ENCODE data around the gene SPINK5. TPM values are rescaled to one million over a fixed set of nuclear protein-coding genes. Genes with fewer than 3 reads are reported as not detected.

SPINK5 gene
- total and polyA plus RNA-seq, 4 donors = 0.10 to 0.42 TPM; not detected in 2

DNA sequence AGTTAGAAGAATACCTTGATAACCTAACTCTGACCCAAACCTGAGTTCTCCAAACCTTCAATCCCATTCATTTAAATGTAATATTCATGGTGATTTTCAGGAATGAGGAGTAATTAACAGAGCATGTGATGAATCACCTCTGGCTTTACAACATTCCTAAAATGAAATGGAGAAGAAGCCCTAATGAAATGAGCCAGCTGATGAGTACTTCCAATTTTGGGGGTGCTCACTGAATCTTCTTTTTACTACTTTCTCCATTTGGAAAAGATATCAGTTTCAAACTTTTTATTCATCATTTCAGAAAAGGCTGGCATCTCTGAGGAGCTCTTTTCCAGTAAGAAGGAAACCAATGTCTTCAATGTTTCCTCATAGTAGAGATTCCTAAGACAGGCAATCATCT, 2.9 kb upstream of the SPINK5 start:
- Histone ChIP-seq H3K27ac (ENCODE audit: low read depth in 1 of 2, low read length in 2 of 2) (no peak overlapping the region), H3K4me3 (ENCODE audit: low read depth in 1 of 3, low read length in 3 of 3) (no peak overlapping the region), H3K9me3 (ENCODE audit: control insufficient read depth in 4 of 4, low read length in 3 of 4) (peaks cover under 1 to 4% (median 3%) of the 10 kb centered on the region in 4 donors), H3K9ac (ENCODE audit: low read depth in 1 of 2, low read length in 2 of 2) (no peak overlapping the region), H3K36me3 (ENCODE audit: control insufficient read depth in 4 of 4, insufficient read depth in 3 of 4, low read depth in 1 of 4, low read length in 3 of 4) (no peaks in the 10 kb centered on the region), H3K27me3 (ENCODE audit: control insufficient read depth in 4 of 4, insufficient read depth in 4 of 4, low read length in 3 of 4) (no peaks in the 10 kb centered on the region), H3K4me1 (ENCODE audit: control insufficient read depth in 4 of 4, insufficient read depth in 4 of 4, low read length in 3 of 4) (no peaks in the 10 kb centered on the region)
- no peak for DNase-seq (ENCODE audit: low spot score)
- TF ChIP-seq, protein P1, sequence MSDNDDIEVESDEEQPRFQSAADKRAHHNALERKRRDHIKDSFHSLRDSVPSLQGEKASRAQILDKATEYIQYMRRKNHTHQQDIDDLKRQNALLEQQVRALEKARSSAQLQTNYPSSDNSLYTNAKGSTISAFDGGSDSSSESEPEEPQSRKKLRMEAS (IDR thresholded peaks at IDR 0.05) = no peak
- no peak for TF ChIP-seq HNF4A (conservative IDR thresholded peaks at IDR 0.05)

DNA sequence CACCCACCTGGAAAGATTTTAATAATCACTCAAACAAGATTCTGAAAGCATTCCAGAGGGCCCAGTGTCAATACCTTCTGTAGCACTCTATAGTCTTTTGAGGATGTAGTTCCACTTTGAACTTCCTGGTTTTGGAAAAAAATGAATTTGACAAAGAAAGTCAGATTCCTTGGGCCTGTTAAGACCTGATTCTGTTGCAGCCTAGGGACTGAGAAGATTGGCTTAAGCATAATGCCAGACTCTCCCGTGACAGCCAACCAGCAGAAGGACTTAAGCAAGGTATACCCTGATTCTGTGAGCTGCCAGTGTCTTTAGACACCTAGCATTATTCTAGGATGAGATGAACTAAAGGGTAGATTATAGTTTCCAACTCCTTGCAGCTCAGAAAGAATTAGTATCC, 6.8 kb downstream of the SPINK5 start:
- no peak for DNase-seq (ENCODE audit: low spot score)
- Histone ChIP-seq H3K36me3 (ENCODE audit: control insufficient read depth in 4 of 4, insufficient read depth in 3 of 4, low read depth in 1 of 4, low read length in 3 of 4) (no peaks in the 10 kb centered on the region), H3K9me3 (ENCODE audit: control insufficient read depth in 4 of 4, low read length in 3 of 4) (no peaks in the 10 kb centered on the region), H3K4me1 (ENCODE audit: control insufficient read depth in 4 of 4, insufficient read depth in 4 of 4, low read length in 3 of 4) (no peaks in the 10 kb centered on the region), H3K27ac (ENCODE audit: low read depth in 1 of 2, low read length in 2 of 2) (no peak overlapping the region), H3K27me3 (ENCODE audit: control insufficient read depth in 4 of 4, insufficient read depth in 4 of 4, low read length in 3 of 4) (no peaks in the 10 kb centered on the region), H3K9ac (ENCODE audit: low read depth in 1 of 2, low read length in 2 of 2) (no peak overlapping the region), H3K4me3 (ENCODE audit: low read depth in 1 of 3, low read length in 3 of 3) (no peak overlapping the region)
- TF ChIP-seq, protein P2, sequence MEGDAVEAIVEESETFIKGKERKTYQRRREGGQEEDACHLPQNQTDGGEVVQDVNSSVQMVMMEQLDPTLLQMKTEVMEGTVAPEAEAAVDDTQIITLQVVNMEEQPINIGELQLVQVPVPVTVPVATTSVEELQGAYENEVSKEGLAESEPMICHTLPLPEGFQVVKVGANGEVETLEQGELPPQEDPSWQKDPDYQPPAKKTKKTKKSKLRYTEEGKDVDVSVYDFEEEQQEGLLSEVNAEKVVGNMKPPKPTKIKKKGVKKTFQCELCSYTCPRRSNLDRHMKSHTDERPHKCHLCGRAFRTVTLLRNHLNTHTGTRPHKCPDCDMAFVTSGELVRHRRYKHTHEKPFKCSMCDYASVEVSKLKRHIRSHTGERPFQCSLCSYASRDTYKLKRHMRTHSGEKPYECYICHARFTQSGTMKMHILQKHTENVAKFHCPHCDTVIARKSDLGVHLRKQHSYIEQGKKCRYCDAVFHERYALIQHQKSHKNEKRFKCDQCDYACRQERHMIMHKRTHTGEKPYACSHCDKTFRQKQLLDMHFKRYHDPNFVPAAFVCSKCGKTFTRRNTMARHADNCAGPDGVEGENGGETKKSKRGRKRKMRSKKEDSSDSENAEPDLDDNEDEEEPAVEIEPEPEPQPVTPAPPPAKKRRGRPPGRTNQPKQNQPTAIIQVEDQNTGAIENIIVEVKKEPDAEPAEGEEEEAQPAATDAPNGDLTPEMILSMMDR (IDR thresholded peaks at IDR 0.05; ENCODE audit: low read depth, low read length, missing input control) = no peak
- no peak for TF ChIP-seq FOXA2 (IDR thresholded peaks at IDR 0.05)
- TF ChIP-seq, protein P3, sequence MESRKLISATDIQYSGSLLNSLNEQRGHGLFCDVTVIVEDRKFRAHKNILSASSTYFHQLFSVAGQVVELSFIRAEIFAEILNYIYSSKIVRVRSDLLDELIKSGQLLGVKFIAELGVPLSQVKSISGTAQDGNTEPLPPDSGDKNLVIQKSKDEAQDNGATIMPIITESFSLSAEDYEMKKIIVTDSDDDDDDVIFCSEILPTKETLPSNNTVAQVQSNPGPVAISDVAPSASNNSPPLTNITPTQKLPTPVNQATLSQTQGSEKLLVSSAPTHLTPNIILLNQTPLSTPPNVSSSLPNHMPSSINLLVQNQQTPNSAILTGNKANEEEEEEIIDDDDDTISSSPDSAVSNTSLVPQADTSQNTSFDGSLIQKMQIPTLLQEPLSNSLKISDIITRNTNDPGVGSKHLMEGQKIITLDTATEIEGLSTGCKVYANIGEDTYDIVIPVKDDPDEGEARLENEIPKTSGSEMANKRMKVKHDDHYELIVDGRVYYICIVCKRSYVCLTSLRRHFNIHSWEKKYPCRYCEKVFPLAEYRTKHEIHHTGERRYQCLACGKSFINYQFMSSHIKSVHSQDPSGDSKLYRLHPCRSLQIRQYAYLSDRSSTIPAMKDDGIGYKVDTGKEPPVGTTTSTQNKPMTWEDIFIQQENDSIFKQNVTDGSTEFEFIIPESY (IDR thresholded peaks at IDR 0.05) = no peak
- TF ChIP-seq GABPA (IDR thresholded peaks at IDR 0.05 in 1 of 2, conservative IDR thresholded peaks at IDR 0.05 in 1 of 2) = no peak
- no peak for TF ChIP-seq NR2F2 (IDR thresholded peaks at IDR 0.05)
- TF ChIP-seq TAF1 (conservative IDR thresholded peaks at IDR 0.05) = no peak
- TF ChIP-seq HNF4A (conservative IDR thresholded peaks at IDR 0.05) = no peak
- TF ChIP-seq RAD21 (IDR thresholded peaks at IDR 0.05) = no peak
- no peak for TF ChIP-seq HNF4G (IDR thresholded peaks at IDR 0.05)
- TF ChIP-seq YY1 (IDR thresholded peaks at IDR 0.05) = no peak
- TF ChIP-seq JUND (IDR thresholded peaks at IDR 0.05) = no peak
- TF ChIP-seq, protein P4, sequence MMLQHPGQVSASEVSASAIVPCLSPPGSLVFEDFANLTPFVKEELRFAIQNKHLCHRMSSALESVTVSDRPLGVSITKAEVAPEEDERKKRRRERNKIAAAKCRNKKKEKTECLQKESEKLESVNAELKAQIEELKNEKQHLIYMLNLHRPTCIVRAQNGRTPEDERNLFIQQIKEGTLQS (IDR thresholded peaks at IDR 0.05) = no peak
- WGBS = 91% methylated on average over 1 of the region's 1 CpG

DNA sequence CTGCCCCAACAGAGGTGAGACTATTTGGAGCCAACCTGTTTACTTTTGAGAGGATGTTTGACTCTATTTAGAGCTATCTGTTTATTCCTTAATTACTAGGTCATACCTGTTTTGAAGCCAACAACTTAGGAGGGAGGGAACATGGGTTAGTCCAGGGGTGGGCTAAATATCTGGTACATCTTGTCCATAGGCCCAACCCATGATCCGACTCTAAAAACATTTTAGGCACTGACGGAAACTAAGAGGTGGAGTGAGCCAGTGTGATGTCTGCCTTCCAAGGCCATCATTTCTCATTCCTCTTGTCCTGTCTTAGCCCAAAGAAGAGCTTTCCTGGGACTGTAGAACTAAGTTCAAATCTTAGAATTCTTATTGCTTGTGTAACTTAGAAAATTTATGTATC, 8.4 kb downstream of the SPINK5 start:
- H3K36me3 ChIP-seq (ENCODE audit: control insufficient read depth in 4 of 4, insufficient read depth in 3 of 4, low read depth in 1 of 4, low read length in 3 of 4) = no peaks in the 10 kb centered on the region
- TF ChIP-seq, protein P3 (IDR thresholded peaks at IDR 0.05) = no peak
- TF ChIP-seq SP1 (IDR thresholded peaks at IDR 0.05) = no peak
- TF ChIP-seq GABPA (IDR thresholded peaks at IDR 0.05 in 1 of 2, conservative IDR thresholded peaks at IDR 0.05 in 1 of 2) = no peak
- TF ChIP-seq RXRA (IDR thresholded peaks at IDR 0.05) = no peak
- TF ChIP-seq FOXA2 (IDR thresholded peaks at IDR 0.05) = no peak
- no peak for TF ChIP-seq FOXA1 (IDR thresholded peaks at IDR 0.05)
- TF ChIP-seq NR2F2 (IDR thresholded peaks at IDR 0.05) = no peak
- TF ChIP-seq HNF4G (IDR thresholded peaks at IDR 0.05) = no peak
- no peak for TF ChIP-seq RAD21 (IDR thresholded peaks at IDR 0.05)
- TF ChIP-seq, protein P2 (IDR thresholded peaks at IDR 0.05; ENCODE audit: low read depth, low read length, missing input control) = no peak
- TF ChIP-seq, protein P4 (IDR thresholded peaks at IDR 0.05) = no peak

More for the DNA sequence above, 8.4 kb downstream of the SPINK5 start:
- DNase-seq (ENCODE audit: low spot score) = no peak
- no peak overlapping the region for H3K9ac ChIP-seq (ENCODE audit: low read depth in 1 of 2, low read length in 2 of 2)
- no peaks in the 10 kb centered on the region for H3K9me3 ChIP-seq (ENCODE audit: control insufficient read depth in 4 of 4, low read length in 3 of 4)
- no peaks in the 10 kb centered on the region for H3K4me1 ChIP-seq (ENCODE audit: control insufficient read depth in 4 of 4, insufficient read depth in 4 of 4, low read length in 3 of 4)
- no peak overlapping the region for H3K27ac ChIP-seq (ENCODE audit: low read depth in 1 of 2, low read length in 2 of 2)
- 91% methylated on average over 2 of the region's 2 CpGs for WGBS
- H3K4me3 ChIP-seq (ENCODE audit: low read depth in 1 of 3, low read length in 3 of 3) = no peak overlapping the region
- no peaks in the 10 kb centered on the region for H3K27me3 ChIP-seq (ENCODE audit: control insufficient read depth in 4 of 4, insufficient read depth in 4 of 4, low read length in 3 of 4)
